Measurements from ENCODE around the gene PALLD. TPM values are rescaled to one million over a fixed set of nuclear protein-coding genes. Genes with fewer than 3 reads are reported as not detected.

Gene PALLD
- total RNA-seq, 1 experiment from 2014 or later, result 23.7 TPM

DNA sequence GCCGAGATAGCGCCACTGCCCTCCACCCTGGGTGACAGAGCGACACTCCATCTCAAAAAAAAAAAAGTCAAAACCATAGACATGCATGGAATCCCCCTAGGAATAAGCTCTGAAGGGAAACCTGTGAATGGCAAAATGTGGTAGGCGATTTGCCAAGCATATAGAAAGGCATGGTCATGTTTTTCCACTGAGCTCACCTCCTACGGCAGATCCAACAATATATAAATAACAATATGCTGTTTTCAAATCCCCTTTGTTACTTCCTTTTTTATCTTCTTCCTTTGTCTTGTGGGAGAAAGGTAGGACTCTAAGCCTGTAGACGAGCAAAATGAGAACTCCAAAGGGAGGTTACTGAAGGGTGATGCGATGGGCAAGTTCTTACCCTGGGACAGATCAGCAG lies 219.0 kb downstream of the PALLD start (continued):
- no peak for TF ChIP-seq ZNF532 (CRISPR knock-in tag; IDR thresholded peaks at IDR 0.05; ENCODE audit: borderline replicate concordance)
- TF ChIP-seq NR3C1 (CRISPR knock-in tag; conservative IDR thresholded peaks at IDR 0.05; ENCODE audit: low read depth), result no peak
- TF ChIP-seq MYBL2 (CRISPR knock-in tag; IDR thresholded peaks at IDR 0.05), result no peak
- TF ChIP-seq E2F4 (CRISPR knock-in tag; IDR thresholded peaks at IDR 0.05; ENCODE audit: borderline replicate concordance, low read depth), result no peak
- TF ChIP-seq ZBTB21 (CRISPR knock-in tag; IDR thresholded peaks at IDR 0.05; ENCODE audit: borderline replicate concordance), result no peak
- TF ChIP-seq ATF3 (CRISPR knock-in tag; conservative IDR thresholded peaks at IDR 0.05), result no peak
- no peak for TF ChIP-seq ZSCAN18 (CRISPR knock-in tag; IDR thresholded peaks at IDR 0.05)
- TF ChIP-seq FOXJ3 (CRISPR knock-in tag; IDR thresholded peaks at IDR 0.05; ENCODE audit: borderline replicate concordance), result no peak
- no peak for TF ChIP-seq ESRRA (CRISPR knock-in tag; IDR thresholded peaks at IDR 0.05; ENCODE audit: borderline replicate concordance)
- TF ChIP-seq ZMAT4 (CRISPR knock-in tag; IDR thresholded peaks at IDR 0.05), result no peak
- TF ChIP-seq, protein P1, sequence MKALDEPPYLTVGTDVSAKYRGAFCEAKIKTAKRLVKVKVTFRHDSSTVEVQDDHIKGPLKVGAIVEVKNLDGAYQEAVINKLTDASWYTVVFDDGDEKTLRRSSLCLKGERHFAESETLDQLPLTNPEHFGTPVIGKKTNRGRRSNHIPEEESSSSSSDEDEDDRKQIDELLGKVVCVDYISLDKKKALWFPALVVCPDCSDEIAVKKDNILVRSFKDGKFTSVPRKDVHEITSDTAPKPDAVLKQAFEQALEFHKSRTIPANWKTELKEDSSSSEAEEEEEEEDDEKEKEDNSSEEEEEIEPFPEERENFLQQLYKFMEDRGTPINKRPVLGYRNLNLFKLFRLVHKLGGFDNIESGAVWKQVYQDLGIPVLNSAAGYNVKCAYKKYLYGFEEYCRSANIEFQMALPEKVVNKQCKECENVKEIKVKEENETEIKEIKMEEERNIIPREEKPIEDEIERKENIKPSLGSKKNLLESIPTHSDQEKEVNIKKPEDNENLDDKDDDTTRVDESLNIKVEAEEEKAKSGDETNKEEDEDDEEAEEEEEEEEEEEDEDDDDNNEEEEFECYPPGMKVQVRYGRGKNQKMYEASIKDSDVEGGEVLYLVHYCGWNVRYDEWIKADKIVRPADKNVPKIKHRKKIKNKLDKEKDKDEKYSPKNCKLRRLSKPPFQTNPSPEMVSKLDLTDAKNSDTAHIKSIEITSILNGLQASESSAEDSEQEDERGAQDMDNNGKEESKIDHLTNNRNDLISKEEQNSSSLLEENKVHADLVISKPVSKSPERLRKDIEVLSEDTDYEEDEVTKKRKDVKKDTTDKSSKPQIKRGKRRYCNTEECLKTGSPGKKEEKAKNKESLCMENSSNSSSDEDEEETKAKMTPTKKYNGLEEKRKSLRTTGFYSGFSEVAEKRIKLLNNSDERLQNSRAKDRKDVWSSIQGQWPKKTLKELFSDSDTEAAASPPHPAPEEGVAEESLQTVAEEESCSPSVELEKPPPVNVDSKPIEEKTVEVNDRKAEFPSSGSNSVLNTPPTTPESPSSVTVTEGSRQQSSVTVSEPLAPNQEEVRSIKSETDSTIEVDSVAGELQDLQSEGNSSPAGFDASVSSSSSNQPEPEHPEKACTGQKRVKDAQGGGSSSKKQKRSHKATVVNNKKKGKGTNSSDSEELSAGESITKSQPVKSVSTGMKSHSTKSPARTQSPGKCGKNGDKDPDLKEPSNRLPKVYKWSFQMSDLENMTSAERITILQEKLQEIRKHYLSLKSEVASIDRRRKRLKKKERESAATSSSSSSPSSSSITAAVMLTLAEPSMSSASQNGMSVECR (CRISPR knock-in tag; IDR thresholded peaks at IDR 0.05; ENCODE audit: borderline replicate concordance), result no peak

DNA sequence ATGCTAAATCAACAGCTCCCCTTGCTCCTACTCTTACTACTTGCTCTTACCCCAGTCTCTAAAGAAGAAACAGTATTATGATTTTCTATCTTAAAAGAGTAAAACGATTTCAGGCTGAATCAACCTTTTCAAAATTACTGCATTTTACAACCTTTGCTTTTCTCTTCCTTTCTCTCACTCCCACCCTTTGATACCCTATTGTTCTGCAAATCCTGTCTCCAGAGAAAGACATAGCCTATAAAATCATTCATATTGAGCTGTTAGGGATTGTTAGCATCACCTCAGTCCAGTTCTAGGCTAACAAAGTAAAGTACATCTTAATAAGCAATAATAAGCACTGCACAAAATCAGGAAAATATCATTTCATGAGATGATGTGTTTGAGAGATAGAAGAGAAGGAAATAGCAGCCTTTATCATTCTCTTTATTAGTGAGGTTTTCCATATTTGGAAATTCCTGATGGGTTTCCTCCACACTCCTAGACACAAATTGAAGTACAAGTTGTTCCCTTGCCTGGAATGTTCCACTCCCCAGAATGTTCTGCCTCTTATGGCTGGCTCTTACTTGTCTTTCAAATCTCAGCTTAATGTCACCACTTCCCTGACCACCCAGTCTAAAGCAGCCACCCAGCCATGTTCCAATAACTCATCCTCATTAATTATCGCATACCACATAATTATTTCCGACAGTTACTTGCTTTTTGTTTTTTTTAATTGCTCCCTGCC lies 219.7 kb downstream of the PALLD start:
- peaks cover 20% of the 10 kb centered on the region for H3K4me1 Mint-ChIP-seq
- no peaks in the 10 kb centered on the region for H3K36me3 Mint-ChIP-seq
- TF ChIP-seq, protein P2, sequence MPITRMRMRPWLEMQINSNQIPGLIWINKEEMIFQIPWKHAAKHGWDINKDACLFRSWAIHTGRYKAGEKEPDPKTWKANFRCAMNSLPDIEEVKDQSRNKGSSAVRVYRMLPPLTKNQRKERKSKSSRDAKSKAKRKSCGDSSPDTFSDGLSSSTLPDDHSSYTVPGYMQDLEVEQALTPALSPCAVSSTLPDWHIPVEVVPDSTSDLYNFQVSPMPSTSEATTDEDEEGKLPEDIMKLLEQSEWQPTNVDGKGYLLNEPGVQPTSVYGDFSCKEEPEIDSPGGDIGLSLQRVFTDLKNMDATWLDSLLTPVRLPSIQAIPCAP (CRISPR knock-in tag; IDR thresholded peaks at IDR 0.05), result no peak
- TF ChIP-seq TP53 (CRISPR knock-in tag; IDR thresholded peaks at IDR 0.05) (no peak), ZNF317 (CRISPR knock-in tag; IDR thresholded peaks at IDR 0.05; ENCODE audit: borderline replicate concordance, low read depth) (no peak), ZNF423 (CRISPR knock-in tag; IDR thresholded peaks at IDR 0.05) (no peak)
- H3K27me3 Mint-ChIP-seq (ENCODE audit: low read depth), result peaks cover 18% of the 10 kb centered on the region
- no peak overlapping the region for H3K27ac Mint-ChIP-seq
- ChIA-PET CTCF (no interaction called here), POLR2A (no interaction called here)
- H3K4me3 Mint-ChIP-seq, result no peak overlapping the region
- ATAC-seq (no peak), DNase-seq (ENCODE audit: low spot score) (no peak)
- peaks cover 5% of the 10 kb centered on the region for H3K9me3 Mint-ChIP-seq

Data from WTC11 (cell line).